ENCODE measurements around the gene CPPED1.
A peak's percentile ranks its signal among the peaks of the same experiment; 100 is the strongest.

Gene CPPED1

GRCh38 chr16:12728469-12728868 is 75.2 kb downstream of the CPPED1 start:
- DNase-seq: no peak

GRCh38 chr16:12724226-12724625 is 79.5 kb downstream of the CPPED1 start:
- peak; percentile 38 for DNase-seq

- no peak for DNase-seq
These were observed 80.0 kb downstream of the CPPED1 start for GRCh38 chr16:12723681-12724080.

GRCh38 chr16:12721841-12722421 is 81.8 kb downstream of the CPPED1 start:
- DNase-seq: peak; percentile 35

GRCh38 chr16:12719972-12720371 is 83.7 kb downstream of the CPPED1 start:
- DNase-seq: no peak

GRCh38 chr16:12716658-12717057 is 87.0 kb downstream of the CPPED1 start:
- no peak for DNase-seq

GRCh38 chr16:12709807-12710206 is 93.9 kb downstream of the CPPED1 start:
- DNase-seq: no peak

- DNase-seq: no peak
These were observed 95.4 kb downstream of the CPPED1 start for GRCh38 chr16:12708266-12708665.

GRCh38 chr16:12706628-12707027 is 97.1 kb downstream of the CPPED1 start:
- no peak for DNase-seq

- DNase-seq: no peak
These were observed 99.1 kb downstream of the CPPED1 start for GRCh38 chr16:12704492-12705111.

GRCh38 chr16:12703935-12704334 is 99.8 kb downstream of the CPPED1 start:
- no peak for DNase-seq

- no peak for DNase-seq
These were observed 103.5 kb downstream of the CPPED1 start for GRCh38 chr16:12700161-12700560.

GRCh38 chr16:12699161-12699560 is 104.5 kb downstream of the CPPED1 start:
- DNase-seq: no peak

GRCh38 chr16:12697437-12697836 is 106.2 kb downstream of the CPPED1 start:
- no peak for DNase-seq

- DNase-seq: no peak
These were observed 108.2 kb downstream of the CPPED1 start for GRCh38 chr16:12695454-12695853.

GRCh38 chr16:12690024-12690423 is 113.7 kb downstream of the CPPED1 start:
- DNase-seq: no peak

GRCh38 chr16:12688951-12689850 is 114.5 kb downstream of the CPPED1 start:
- peak; percentile 6 for DNase-seq

- peak; percentile 8 for DNase-seq
These were observed 117.9 kb downstream of the CPPED1 start for GRCh38 chr16:12685806-12686205.

GRCh38 chr16:12682432-12683165 is 121.1 kb downstream of the CPPED1 start:
- DNase-seq: no peak

GRCh38 chr16:12681653-12682052 is 122.0 kb downstream of the CPPED1 start:
- DNase-seq: no peak

- no peak for DNase-seq
These were observed 123.2 kb downstream of the CPPED1 start for GRCh38 chr16:12680531-12680930.

GRCh38 chr16:12679660-12680272 is 123.9 kb downstream of the CPPED1 start:
- no peak for DNase-seq

GRCh38 chr16:12678983-12679382 is 124.7 kb downstream of the CPPED1 start:
- DNase-seq: no peak

Measured in eye (tissue), 1 donor.